VCaP (cell line): ENCODE measurements around the gene SLC12A8.

Source experiments
- H3K27ac ChIP-seq: fragments of 450-650 bp; 2 replicates; pipeline ENCODE4 v1.5.1; 2017
- TF ChIP-seq, protein P1 (sequence below): fragments of 450-650 bp; conservative IDR thresholded peaks from 2 replicates; pipeline ENCODE4 v1.5.1; 2017; ENCODE audit warnings: mild to moderate bottlenecking, moderate library complexity

SLC12A8 gene

DNA sequence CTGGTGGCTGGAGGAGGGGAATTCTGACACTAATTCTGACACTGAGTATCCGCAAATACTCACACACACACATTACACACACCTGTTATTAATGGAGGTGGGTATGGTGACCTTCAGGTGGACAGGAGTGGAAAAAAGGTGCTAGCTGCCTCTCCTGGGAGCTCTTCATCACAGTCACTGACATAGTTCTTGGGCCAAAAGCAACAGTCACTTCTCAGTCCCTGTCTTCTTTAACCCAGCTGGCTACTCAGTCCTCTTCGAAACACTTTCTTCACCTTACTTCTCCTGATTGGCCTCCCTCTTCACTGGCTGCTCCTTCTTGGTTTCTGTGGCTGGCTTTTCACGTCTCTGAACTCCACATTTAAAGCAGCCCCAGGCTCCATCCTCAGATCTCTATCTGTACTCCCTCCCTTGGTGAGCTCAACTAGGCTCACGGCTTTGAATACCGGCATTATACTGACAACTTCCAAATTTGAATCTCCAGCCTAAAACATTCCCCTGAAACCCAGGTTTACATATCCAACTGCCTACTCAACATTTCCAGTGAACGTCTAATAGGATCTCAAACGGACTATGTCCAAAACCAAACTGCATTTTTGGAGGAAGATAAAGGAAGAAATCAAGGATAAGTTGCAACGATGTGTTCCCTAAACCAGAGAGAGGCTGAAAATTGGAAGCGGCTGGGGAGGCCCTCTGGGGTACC lies 103.6 kb downstream of the SLC12A8 start:
- no peak overlapping the region for H3K27ac ChIP-seq
- TF ChIP-seq, protein P1, sequence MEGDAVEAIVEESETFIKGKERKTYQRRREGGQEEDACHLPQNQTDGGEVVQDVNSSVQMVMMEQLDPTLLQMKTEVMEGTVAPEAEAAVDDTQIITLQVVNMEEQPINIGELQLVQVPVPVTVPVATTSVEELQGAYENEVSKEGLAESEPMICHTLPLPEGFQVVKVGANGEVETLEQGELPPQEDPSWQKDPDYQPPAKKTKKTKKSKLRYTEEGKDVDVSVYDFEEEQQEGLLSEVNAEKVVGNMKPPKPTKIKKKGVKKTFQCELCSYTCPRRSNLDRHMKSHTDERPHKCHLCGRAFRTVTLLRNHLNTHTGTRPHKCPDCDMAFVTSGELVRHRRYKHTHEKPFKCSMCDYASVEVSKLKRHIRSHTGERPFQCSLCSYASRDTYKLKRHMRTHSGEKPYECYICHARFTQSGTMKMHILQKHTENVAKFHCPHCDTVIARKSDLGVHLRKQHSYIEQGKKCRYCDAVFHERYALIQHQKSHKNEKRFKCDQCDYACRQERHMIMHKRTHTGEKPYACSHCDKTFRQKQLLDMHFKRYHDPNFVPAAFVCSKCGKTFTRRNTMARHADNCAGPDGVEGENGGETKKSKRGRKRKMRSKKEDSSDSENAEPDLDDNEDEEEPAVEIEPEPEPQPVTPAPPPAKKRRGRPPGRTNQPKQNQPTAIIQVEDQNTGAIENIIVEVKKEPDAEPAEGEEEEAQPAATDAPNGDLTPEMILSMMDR = no peak

GRCh38 chr3:125107861-125108567 lies 104.5 kb downstream of the SLC12A8 start:
- H3K27ac ChIP-seq = no peak overlapping the region
- TF ChIP-seq, protein P1 = no peak

DNA sequence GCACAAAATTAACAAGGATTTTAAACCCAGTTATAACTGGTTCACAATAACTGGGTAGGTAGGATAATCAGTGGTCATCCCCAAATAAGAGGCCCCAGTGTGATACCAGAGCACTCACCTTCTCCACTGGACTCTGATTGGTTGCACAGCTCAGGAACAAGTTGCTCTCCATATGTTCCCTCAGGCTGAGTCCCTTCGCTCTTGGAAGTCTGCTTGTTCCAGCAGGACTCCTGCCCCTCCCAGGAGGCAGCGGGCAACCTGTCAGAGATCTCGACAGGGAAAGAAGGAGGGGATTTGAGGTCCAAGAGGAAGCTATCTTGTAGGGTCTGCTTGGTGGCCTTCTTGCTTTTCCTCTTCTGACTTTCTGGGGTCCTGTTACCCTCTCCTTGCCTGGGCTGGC lies 105.2 kb downstream of the SLC12A8 start:
- TF ChIP-seq, protein P1 = no peak
- no peak overlapping the region for H3K27ac ChIP-seq

- no peak overlapping the region for H3K27ac ChIP-seq
- TF ChIP-seq, protein P1 = no peak
Measured at GRCh38 chr3:125105116-125105515, 107.4 kb downstream of the SLC12A8 start.

DNA sequence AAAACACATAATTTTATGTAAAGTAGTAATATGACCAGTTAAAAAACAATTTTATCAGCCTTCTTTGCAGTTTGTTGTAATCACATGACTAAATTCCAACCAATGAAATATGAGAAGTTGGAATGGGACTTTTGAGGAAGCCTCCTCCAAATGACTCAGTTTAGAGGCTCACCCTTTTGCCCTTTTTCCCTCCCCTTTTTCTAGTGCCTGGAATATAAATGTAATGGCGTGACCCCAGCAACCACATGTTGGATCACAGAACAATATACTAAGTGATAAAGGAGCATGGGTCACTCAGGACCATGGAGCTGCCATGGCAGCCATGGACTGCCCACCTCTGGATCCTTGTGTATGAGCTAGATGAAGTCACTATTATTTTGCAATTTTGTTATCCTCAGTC lies 107.9 kb downstream of the SLC12A8 start:
- TF ChIP-seq, protein P1 = no peak
- no peak overlapping the region for H3K27ac ChIP-seq

DNA sequence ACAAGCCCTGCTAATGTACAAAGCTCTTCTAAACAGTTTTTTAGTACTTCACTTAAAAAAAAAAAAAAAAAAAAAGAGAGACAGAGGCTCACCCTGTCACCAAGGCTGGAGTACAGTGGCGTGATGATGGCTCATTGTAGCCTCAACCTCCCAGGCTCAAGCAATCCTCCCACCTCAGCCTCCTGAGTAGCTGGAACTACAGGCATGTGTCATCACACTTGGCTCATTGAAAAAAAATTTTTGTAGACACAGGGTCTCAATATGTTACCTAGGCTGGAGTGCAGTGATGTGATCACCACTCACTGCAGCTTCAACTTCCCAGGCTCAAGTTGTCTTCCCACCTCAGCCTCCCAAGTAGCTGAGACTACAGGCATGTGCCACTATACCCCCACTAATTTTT lies 109.1 kb downstream of the SLC12A8 start:
- H3K27ac ChIP-seq = no peak overlapping the region
- TF ChIP-seq, protein P1 = no peak

DNA sequence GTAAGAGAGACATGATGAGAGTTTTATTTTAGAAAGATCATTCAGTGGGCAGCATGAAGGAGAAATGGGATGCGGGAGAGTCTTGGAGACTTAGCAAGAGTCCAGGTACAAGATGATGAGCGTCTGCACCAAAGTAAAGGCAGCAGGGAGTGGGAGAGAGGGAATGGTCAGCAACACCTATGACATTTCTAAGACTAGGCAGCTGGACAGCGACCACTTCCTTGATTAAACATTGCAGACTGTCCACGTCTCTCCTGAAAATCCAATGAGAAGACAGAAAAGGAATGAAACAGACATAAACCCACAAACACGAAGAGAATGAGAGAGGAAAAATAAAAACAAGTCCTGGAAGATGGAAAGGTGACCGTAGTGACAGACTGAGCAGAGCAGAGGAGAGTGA lies 110.1 kb downstream of the SLC12A8 start:
- TF ChIP-seq, protein P1 = no peak
- no peak overlapping the region for H3K27ac ChIP-seq
